ENCODE data around the gene C17orf114.
A peak's percentile ranks its signal among the peaks of the same experiment; 100 is the strongest.

C17orf114 gene

DNA sequence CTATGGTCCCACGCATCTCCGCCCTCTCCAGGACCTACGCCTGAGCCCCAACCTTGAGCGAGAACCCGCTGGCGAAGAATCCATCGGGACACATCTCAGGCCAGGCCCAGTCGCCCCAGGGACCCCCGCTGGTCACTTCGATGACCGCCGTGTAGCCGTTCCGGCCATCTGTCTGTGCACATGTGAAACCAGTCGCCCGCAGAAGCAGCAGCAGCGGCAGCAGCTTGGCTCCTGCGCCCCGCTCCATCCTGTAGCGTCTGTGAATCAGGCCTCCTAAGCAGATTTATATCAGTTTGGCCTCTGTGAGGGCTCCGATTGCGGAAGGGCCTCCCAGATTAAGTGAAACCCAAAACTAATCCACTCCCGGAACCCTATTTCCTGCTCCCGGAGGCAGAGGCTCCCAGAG lies 16.0 kb downstream of the C17orf114 start, which contains the start of gene VMO1:
VMO1 (minus strand) TSS at position 259 of the 406 bp plus-strand sequence; CDS start at position 247, 12 bp downstream.
- DNase-seq, result peak; percentile 36 to 58 (median 44)

DNA sequence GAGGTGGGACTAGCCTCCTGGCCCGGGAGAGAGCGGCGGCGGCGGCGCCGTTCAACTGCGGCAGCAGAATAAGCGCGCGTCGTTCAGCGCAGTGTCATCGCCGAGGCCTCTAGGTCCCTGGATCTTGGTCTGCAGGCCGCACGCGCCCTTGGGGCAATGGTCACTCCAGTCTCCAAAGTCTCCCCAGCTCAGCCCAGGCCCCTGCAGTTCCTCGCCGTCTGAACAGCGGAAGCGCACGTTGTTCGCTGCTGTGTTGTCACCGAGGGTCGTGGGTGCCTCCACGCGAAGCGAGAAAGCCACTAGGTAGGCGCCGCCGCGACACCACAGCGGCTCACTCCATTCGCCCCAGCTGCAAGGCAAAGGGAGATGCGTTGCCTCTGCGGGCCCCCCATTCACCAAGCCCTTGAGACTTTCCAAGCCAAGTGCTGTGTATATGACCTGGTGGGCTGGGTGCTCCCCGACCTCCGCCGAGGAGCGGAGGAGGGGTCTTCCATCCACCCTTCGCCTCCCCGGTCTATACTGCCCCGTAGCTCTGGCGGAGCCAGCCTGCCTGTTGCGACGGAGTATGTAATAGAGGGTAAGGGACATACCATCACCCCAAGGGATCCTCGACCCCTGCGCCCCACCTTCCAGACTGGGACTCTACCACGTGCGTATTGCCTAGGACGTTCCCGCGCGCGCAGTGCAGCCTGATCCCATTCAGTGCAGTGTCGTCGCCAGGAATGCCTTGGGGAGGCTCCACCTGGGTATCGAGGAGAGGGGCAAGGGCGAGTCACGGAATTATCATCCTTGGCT lies 16.6 kb downstream of the C17orf114 start:
- DNase-seq, result peak in 3 of 4 experiments; percentile 26 to 53 (median 36)

DNA sequence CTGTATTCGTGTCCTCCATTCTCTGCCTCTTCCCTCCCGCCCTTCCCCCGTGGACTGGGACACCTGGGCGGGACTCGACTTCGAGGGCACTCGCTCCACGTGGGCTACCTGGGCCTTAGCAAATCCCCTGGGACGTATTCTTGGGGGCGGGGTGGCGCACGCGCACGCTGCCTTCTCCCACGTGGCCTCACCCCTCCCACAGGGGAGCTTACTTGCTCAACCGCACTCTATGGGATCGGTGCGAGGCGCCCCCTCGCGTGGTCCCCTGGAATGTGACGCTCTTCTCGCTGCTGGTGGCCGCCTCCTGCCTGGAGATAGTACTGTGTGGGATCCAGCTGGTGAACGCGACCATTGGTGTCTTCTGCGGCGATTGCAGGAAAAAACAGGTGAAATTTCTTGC lies 19.5 kb downstream of the C17orf114 start:
- DNase-seq, result peak; percentile 53 to 70 (median 60)

DNA sequence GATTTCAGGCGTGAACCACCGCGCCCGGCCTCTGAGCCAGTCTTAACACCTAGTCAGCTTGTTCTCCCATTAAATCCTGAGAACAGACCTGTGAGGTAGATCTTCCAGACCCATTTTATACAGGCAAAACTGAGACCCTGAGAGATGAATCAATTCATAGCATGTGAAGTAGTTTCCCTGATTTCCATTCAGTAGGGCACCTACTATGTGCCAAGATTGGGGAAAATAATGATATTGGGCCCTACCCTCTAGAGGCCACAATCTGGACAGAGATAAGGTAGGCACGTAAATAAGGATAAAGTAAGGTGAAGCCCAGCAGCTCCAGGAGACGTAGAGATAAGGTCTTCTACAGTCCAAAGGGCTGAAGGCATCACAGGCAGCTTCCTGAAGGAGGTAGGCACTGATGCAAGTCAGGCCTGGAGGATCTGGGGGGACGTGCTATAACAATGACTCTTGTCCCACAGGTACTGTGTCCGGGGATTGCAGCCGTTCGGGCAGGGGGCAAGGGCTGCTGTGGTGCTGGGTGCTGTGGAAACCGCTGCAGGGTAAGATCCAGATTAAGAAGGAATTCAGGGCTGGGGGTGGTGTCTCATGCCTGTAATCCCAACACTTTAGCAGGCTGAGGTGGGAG lies 21.7 kb downstream of the C17orf114 start:
- no peak for DNase-seq

DNA sequence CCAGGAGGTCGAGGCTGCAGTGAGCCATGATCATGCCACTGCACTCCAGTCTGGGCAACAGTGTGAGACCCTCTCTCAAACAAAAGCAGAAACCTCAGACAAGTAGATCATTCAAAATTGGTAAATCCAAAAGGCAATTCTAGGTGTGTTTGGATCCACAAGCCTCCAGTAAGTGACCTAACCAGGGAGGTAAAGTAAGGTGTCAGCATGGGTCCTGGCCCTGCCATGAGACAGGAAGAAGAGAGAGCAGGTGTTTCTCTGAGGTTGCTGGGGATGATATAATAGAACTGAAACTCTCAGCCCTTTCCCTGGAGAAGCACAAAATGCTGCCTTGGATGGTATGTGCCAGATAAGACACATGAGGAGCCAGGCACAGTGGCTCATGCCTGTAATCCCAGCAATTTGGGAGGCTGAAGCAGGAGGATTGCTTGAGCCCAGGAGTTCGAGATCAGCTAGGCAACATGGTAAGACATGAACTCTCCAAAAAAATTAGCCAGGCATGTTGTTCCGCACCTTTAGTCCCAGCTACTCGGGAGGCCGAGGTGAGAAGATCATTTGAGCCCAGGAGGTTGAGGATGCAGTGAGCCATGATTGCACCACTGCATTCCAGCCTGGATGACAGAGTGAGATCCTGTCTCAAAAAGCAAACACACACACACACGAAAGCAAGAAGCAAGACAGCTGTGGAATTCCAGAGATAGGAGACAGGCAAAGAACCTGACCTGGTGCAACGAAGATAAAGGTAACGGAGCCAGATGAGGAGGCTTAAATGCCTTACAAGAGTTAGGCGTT lies 24.0 kb downstream of the C17orf114 start:
- DNase-seq, result no peak

DNA sequence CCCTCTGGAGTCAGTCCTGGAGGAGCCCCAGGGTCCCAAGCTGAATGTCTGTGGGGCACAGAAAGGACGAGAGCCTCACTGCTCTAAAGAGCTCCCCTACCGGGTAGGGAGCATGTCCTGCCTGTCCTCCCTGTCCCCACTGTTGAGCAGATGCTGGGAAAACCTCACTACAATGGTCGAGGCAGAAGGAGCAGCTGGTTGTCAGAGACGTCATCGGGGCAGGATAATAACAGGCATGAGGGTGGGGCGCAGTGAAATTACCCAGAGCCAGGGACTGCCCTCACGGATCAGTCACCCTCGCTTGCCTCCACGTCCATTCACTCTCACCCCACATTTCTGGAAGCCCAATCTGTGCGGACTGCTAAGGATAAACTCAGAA lies 29.9 kb downstream of the C17orf114 start:
- no peak for DNase-seq

DNA sequence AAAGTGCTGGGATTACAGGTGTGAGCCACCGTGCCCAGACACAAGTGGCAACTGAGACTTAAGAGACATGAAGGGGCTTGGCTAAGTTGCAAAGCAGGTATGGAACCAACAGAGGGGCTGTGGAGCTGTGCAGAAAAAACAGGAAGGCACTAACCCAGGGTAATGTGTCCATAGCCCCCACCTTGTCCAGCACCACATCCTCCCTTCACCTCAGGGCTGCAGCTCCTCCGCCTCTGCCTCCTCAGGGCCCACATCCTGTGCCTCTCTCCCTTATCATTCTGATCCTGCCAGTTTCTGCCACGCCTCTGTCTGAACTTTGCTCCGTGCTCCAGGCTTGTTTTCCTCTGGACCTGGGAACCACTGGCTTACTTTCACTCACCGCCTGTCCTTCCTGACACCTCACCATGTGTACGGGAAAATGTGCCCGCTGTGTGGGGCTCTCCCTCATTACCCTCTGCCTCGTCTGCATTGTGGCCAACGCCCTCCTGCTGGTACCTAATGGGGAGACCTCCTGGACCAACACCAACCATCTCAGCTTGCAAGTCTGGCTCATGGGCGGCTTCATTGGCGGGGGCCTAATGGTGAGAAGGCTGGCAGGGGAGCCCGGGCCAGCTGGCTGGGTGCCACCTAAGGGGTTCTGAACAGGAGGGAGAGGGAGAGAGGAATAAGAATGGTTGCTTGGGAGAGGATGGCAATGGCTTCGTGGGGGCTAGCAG lies 30.5 kb downstream of the C17orf114 start, which contains the start of gene TM4SF5:
TM4SF5 (plus strand) TSS at position 368 of the 716 bp plus-strand sequence; CDS start at position 405, 37 bp downstream.
- no peak for DNase-seq

DNA sequence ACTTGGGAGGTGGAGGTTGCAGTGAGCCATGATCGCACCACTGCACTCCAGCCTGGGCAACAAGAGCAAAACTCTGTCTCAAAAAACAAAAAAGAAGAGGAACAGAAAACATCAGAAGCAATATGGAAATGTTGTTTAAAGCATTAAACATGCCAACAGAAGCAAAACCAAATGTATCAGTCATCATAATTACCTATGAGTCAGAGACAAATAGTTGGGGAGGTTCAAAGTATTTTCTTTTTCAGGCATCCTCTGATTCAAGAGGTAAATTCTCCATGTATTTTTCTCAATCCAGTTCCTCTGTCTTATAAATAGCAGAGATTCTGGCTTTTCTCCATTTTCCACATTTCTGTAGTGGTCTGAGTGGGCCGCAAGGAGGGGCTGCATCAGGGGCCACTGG lies 32.5 kb downstream of the C17orf114 start:
- DNase-seq, result peak in 2 of 4 experiments; percentile 27 to 54

DNA sequence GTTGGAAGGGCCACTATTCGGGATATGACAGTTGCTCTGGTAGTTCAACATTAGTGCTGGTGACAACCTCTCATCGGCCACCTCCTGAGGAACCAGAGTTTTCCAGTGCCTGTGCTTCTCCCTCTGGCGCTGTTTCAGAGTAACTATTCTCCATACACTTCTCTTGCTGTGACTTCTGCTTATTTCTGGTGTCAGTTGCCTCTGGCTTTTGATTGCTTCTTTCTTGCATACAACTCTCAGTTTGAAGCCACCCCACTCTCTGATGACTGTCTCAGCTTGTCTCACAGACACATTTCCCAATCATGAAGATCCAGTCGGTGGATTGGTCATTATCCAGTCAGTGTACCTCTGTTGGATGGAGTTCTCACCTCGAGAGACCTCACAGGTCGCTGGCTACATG lies 33.8 kb downstream of the C17orf114 start:
- peak; percentile 75 to 92 (median 84) for DNase-seq

DNA sequence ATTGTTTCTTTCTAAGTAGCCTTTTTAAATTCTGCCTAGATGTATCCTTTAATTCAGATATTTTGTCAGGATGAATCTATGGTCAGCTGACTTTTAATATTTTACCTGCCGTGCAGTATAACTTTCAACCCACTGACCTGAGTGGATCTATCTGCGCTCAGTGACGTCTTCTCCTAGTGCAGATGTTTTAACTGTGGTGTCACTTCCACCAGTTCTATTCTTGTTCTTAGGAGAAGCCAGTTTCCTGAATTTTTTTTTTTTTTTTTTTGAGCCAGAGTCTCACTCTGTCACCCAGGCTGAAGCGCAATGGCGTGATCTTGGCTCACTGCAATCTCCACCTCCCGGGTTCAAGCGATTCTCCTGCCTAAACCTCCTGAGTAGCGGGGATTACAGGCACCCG lies 35.4 kb downstream of the C17orf114 start:
- peak; percentile 66 to 89 (median 78) for DNase-seq

DNA sequence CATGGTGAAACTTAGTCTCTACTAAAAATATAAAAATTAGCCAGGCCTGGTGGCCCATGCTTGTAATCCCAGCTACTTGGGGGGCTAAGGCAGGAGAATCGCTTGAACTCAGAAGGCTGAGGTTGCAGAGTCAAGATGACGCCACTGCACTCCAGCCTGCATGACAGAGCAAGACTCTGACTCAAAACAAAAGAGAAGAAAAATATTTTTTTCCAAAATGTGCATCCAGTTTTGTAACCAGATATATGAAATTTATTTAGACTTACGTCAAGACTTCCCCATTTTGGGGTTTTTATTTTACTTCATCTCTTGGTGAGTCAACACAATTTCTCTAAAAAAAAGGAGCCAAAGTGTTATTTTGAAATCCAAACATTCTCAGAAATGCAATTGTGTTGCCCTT lies 35.9 kb downstream of the C17orf114 start:
- peak; percentile 83 to 98 (median 92) for DNase-seq

DNA sequence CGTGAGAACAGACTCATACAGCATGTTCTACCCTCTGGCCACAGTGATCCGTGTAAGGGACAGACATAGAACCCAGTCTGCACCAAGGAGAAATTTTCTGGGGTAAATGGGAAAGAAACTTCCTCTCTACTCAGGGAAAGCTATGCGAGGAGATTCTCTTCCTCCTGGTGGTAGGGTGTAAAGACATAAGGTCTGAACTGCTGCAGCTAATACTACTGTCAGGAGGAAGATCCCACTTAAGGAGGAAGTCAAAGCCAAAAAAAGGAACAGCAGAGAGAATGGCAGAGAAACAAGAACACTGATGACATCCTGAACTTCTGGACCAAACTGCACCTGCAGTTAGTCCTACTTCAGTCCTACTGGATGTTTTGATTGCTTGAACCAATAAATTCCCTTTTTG lies 37.5 kb downstream of the C17orf114 start:
- peak; percentile 74 to 92 (median 86) for DNase-seq

DNA sequence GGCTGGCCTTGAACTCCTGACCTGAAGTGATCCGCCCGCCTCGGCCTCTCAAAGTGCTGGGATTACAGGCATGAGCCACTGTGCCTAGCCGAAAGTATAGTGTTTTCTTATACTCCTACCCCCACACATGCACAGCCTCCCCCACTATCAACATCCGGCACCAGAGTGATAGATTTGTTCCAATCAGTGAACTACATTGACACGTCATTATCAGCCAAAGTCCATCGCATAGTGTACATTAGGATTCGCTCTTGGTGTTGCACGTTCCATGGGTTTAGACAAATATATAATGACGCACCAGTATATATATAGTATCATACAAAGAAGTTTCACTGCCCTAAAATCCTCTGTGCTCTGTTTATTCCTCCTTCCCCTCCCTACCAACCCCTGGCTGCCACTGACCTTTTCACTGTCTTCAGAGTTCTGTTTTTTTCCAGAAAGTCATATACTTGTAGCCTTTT lies 42.3 kb downstream of the C17orf114 start:
- peak; percentile 71 to 90 (median 82) for DNase-seq

DNA sequence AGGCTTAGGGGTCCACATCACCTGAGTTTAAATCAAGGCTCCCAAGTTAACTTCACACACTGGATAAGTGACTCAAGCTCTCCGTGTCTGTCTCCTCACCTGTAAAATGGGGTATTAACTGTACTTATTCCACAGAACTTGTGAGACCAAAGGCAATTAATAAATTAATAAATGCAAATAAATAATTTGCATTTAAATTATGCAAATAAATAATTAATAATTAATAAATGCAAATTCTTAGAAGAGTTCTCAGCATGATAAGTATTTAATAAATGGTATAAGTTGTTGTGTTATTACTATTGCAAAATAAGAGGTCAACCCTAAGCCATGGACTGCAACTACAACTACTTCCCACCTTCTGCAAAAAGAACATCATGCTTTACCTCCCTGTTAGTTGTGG lies 48.7 kb downstream of the C17orf114 start:
- DNase-seq, result no peak

DNA sequence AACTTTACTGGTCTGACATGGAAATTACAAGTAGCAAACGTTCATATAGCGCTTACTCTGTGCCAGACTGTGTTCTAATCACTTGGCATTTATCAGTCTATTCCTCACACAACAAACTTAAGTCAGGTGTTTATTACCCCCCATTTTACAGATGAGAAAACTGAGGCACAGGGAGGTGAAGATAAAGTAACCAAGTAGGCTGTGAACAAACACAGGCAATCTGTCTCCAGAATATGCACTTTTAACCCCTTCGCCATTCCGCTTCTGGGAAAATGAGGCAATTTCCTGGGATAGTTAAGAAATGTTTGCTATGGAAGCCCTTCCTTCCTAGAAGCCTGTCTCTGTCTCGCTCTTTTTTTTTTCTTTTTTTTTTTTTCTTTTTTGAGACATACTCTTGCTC lies 50.2 kb downstream of the C17orf114 start:
- DNase-seq, result peak; percentile 22 to 51 (median 37)

Data from suppressor macrophage (primary cell).